NCI-H2196 (cell line): ENCODE results near the gene KRTAP11-1.

Source experiments
- DNase-seq: peaks from one replicate; lab custom pipeline; 2025; ENCODE audit not compliant: unreplicated experiment; lab: John Stamatoyannopoulos, UW

KRTAP11-1 gene, protein sequence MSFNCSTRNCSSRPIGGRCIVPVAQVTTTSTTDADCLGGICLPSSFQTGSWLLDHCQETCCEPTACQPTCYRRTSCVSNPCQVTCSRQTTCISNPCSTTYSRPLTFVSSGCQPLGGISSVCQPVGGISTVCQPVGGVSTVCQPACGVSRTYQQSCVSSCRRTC

GRCh38 chr21:30881480-30881879, at the start of gene KRTAP11-1:
TSS of gene KRTAP11-1 (minus strand) at chr21:30881580. CDS start at chr21:30881524, 56 bp downstream.
- no peak for DNase-seq

GRCh38 chr21:30924146-30924700, 42.8 kb upstream of the KRTAP11-1 start:
- no peak for DNase-seq

GRCh38 chr21:30921129-30921528, 39.7 kb upstream of the KRTAP11-1 start:
- no peak for DNase-seq

- DNase-seq, result no peak
These were observed 36.2 kb upstream of the KRTAP11-1 start for GRCh38 chr21:30917557-30917956.

DNA sequence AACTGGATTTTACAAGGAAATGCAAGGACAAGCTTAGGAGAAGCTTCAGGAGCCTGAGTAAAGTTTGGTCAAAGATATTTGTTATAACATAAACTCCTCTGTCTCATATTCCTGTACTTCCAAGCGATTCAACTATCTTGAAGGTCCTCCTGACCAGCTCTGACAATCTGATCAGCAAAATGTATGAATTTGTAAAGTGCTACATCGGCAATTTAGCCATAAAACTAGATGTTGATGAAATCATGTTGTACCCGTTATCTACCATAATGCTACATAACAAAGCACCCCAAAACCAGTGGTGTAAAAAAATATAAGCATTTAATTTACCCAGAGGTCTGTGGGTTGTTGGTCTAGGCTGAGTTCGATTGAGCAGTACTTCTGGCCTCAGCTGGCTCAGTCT, 19.5 kb upstream of the KRTAP11-1 start:
- no peak for DNase-seq

DNA sequence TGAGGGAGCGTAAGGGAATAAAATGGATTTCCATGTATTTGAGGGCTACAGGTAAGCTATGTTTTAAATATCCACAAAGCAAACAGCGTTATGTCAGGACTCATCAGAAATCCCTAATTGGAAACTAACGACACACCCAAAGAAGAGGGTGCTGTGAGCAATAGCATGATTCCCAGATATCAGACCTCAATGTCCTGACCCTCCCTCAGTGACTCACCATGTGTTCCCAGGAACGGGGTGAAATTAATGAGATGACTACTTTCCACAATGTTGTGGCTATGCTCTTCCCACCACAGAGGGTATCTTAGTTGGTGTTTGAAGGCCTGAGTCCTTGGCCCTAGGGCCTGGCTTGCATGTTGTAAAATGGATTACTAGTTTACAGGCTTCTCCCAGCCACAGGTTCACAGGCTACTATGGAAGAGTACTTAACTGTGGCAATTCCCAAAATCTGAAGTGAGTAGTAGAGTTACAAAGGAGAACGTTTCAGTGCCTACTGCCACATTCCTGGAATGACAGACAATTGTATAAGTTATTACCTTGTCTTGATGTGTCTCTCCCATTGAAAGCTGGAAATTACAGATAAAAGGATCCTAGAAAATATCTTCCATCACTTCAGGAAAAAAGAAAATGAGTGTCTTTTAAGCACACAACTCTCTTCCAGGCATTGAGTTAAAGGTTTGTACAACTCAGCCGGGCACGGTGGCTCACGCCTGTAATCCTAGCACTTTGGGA, 1.7 kb upstream of the KRTAP11-1 start:
- DNase-seq, result no peak

DNA sequence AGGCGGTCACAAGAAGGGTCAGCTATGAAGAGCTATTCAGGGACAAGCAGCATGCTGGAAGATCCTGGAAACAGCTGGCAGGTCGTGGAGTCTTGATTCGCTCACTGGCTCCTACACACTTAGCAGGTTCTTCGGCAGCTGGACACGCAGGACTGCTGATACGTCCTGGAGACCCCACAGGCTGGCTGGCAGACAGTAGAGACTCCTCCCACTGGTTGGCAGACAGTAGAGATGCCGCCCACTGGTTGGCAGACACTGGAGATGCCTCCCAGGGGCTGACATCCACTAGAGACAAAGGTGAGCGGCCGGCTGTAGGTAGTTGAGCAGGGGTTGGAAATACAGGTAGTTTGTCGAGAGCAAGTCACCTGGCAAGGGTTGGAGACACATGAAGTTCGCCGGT, 466 bp downstream of the KRTAP11-1 start:
- DNase-seq, result no peak

- no peak for DNase-seq
These were observed 6.9 kb downstream of the KRTAP11-1 start for GRCh38 chr21:30874526-30874925.

GRCh38 chr21:30847627-30848500, 33.5 kb downstream of the KRTAP11-1 start:
- no peak for DNase-seq

DNA sequence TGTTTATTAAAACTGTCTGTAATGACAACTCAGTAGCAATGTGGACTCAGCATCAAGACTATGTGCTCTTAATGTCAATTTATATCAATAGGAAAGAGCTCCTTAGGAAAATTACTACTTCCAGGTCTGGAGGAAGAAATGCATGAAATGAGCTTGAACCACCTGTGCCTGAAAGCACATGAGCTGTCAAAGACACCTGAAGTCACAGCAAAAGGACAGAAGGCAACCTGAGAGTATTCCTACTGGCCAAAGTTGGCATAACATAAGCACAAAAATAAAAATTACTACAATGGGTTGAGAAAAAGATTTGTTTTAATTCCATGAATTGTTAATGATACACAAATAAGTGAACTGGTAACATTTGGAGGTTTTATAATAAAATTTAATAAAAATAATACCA, 38.4 kb downstream of the KRTAP11-1 start:
- no peak for DNase-seq

DNA sequence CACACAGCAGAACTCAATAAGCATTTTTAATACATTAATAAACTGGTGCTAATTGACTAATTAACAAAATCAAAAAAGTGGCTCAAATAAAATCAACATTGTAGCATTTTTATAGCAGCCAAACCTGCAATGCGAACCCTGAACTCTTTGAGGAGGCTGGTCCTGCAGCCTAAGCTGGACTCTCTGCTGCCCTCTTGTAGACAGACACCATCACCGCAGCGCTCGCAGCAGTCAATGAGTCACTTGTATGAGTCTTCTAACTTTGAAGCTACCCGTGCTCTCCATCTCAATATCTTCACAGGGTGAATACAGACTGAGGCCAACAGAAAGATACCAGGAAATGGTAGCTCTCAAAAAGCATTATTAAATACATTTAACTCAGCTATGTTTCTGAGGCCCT, 42.1 kb downstream of the KRTAP11-1 start:
- DNase-seq, result no peak

GRCh38 chr21:30838536-30838935, 42.8 kb downstream of the KRTAP11-1 start:
- no peak for DNase-seq

DNA sequence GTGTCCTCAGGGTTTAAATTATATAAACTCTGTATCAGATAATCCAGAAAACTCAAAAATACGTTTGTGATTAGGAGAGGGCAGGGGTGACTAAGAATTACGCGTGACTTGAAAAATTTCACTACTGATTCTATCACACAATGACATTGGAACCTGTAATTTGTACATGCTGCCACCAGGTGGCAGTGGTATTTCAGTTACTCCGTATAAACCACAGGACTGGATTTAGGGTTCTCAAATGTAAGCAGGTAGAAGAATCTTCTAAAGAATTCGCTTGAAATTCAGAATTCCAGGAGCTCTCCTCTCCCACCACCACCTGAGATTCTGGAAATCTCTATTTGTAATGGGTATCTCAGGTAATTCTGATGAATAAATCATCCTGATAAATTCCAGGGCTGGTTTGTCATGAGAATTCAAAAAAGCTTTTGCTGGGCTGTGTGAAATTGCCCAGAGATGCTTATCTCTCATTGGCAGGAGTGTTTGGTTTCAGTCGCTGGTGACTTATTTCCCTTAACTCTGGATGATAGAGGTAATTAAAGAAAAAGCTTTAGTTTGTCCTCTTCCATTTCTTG, 50.1 kb downstream of the KRTAP11-1 start:
- DNase-seq, result no peak
